Limb (tissue), 2 donors: ENCODE results near the gene PCDHGC4.

Experiments used
- DNase-seq, 2 donors: peaks; one replicate each; pipeline ENCODE4 v3.0.0-alpha.2; 2016; ENCODE audit errors: extremely low spot score in 2 of 2

PCDHGC4 gene

DNA sequence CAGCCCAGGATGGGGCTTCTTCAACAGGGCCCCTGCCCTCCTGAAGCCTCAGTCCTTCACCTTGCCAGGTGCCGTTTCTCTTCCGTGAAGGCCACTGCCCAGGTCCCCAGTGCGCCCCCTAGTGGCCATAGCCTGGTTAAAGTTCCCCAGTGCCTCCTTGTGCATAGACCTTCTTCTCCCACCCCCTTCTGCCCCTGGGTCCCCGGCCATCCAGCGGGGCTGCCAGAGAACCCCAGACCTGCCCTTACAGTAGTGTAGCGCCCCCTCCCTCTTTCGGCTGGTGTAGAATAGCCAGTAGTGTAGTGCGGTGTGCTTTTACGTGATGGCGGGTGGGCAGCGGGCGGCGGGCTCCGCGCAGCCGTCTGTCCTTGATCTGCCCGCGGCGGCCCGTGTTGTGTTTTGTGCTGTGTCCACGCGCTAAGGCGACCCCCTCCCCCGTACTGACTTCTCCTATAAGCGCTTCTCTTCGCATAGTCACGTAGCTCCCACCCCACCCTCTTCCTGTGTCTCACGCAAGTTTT is 27.6 kb downstream of the PCDHGC4 start:
- peak in 1 of 2 donors; percentile 87 for DNase-seq

DNA sequence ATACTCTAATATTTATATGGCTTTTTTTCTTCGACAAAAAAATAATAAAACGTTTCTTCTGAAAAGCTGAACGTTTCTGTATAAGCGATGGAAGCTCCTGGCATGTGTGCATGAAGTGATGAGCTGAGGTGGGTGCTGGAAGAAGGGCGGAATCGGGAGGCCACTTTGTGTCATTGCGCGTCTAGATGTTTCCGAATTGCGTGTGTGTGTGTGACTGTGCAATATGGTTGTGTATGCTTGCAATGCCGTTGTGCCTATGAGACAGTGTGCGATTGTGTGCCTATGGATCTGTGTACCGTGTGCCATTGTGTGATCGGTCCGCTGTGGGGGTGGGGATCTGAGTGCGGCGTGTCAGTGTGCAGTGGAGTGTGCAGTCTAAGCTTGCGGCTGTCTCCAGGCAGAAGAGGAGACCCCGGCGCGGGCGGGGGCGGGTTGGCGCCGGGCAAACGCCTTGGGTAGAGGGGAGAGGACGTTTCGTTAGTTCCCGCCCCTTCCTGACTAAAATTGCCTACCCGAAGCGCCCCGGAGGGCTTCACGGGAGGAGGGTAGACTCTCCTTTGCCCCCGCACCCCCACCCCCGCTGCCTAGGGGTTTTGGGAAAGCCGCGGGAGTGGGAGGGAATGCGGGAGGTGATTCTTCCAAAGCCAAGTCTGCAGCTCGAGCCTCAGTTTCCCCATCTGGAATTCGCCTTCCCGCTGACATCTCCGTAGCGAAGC is 28.2 kb downstream of the PCDHGC4 start:
- peak in 1 of 2 donors; percentile 87 for DNase-seq

DNA sequence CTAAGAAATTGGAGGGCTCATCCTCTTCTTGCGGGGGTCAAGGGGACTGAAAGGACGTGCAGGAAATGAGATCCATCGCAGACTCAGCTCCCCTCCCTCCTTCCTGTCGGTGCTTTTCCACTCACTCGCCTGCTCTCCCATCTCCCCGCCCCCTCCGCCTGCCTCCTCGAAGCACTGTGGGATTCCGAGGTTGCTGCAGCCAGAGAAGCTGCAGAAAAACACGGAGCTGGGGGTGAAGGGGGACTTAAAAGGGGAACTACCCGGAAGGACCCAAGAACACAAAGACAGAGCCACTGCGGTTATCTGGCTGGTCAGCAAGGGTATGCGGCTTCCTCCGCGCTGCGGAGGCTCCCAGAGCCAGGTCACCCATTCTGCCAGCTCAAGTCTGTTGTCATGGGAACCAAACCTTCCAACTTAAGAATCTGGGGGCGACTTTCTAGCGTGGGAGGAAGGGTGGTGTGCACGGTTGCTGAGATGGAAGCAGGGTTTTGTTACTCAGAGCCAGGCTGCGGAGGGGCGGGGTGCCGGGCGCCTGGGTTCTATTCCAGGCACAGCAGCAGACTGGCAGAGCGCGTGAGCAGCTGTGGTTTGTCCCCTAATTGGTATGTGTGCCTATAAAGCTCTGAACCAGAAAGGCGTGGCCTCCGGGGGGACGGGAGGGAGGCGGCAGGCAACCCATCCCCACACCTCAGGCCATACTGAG is 28.9 kb downstream of the PCDHGC4 start:
- DNase-seq, result peak; percentile 80 to 90

DNA sequence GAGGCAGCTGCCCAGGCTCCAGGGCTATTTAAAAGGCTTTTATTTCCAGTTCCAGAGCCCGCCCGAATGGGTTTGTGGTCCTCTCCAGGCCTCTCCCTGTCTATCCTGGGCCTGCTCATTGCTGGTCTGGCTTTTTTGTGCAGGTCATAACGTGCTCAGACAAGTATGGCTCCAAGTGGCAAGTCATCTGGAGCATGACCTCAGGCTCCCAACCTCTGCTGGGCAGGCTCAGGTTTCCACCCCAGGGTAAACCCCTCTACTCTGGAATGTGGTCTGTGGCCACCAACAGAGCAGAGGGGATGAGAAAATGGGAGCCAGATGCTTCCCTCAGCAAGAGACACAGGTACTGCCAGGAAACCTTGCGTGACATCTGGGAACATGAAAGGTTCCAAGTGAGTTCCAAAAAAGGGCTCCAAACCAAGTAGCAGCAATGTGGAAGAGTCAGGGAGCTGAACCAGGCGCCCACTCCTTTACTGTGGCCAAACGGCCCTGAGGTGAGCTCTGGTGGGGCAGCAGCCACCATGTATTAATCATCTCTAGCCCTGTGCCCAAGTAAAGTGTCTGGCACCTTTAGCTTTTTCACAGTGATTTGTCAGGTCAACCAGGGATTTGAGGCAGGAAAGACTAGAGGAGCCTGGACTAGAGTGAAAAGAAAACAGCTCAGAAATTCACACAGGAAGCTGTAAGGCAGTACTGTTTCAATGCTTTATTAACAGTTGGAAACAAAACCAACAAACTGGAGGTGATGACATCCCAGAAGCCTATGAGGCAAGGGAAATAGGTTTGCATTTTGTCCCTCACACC is 29.7 kb downstream of the PCDHGC4 start:
- DNase-seq, result no peak

DNA sequence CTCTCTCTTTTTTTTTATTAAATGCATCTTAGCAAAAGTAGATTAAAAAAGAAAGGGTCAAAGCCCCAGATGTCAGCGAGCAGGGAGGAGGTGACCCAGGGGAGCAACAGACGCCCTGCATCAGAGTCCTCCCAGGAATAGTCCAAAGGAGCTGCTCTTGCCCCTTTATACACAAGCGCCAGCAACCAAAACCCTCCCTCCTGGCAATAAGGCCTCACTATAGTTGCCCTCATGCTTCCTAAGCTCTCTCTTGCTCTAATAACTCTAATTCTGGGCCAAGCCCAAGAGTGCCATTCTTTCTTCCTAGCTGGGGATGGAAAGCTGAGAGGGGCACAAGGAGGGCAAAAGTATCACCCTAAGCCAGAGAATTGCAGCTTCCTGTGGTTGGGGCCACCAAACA is 30.3 kb downstream of the PCDHGC4 start:
- DNase-seq, result no peak

DNA sequence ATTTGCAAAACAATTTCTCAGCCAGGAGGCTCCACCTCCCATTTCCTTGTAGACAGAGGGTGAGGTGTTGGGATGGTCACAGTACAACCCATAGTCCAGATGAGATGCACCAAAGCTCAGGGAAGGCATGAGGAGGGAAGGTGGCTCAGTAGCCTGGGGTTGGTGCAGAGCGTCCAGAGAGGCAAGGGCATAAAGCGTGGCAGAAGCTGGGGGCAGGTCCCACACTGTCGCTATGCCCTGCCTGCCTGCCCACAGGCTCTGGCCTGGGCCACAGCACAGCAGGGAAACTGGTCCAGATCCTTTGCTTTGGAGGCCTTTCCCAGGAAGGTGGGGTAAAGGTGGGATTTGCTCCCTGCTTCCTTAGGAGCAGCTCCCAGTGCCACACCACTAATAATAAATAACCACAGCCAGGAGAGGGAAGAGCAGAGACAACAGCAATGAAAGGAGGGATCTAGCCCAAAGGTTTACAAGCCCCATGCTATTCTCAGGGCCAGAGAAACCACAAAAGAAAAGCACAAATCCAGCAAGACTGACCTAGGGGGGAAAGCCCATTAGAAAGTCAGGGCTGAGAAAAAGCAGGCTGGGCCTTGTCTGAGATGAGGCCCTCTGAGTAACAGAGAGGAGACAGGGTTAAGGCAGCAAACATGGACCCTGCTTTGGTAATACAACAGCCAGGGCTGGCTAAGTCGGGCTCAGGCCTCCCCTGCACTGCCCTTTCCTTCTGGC is 31.3 kb downstream of the PCDHGC4 start:
- no peak for DNase-seq

DNA sequence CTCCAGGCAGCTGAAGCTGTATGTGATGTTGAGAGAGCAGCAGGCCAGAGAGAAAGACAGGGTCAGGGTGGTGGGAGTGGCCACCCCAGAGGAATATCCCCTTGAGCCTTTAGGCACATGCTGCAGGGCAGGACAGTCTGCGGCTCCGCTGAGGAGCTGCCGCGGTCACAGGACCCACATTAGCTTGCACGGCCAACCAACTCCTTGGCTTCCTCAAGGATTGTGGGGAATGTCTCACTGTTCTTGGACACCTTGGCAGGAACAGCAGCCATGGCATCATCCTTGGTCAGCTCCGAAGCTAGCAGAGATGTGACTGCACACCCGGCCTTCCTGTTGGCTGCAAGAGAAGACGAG is 31.8 kb downstream of the PCDHGC4 start:
- DNase-seq, result no peak

DNA sequence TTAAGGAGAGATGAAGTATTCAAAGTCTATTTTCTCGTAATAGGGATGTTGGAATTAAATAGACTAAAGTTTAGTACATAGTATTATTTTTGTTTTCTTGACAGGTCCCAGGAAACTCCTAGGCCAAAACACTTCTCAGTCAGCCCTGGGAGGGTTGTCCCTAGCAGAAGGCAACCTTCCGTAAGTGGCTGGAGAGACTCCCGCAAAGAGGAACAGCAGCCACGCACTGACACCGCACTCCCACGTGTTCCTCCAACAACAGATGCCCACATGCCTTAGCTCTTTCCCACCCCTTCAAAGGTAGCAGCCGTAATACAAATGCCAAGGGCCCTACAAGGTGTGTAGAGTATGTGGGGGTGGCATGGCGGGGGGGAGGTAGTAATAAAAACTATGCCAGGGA is 32.5 kb downstream of the PCDHGC4 start:
- no peak for DNase-seq

DNA sequence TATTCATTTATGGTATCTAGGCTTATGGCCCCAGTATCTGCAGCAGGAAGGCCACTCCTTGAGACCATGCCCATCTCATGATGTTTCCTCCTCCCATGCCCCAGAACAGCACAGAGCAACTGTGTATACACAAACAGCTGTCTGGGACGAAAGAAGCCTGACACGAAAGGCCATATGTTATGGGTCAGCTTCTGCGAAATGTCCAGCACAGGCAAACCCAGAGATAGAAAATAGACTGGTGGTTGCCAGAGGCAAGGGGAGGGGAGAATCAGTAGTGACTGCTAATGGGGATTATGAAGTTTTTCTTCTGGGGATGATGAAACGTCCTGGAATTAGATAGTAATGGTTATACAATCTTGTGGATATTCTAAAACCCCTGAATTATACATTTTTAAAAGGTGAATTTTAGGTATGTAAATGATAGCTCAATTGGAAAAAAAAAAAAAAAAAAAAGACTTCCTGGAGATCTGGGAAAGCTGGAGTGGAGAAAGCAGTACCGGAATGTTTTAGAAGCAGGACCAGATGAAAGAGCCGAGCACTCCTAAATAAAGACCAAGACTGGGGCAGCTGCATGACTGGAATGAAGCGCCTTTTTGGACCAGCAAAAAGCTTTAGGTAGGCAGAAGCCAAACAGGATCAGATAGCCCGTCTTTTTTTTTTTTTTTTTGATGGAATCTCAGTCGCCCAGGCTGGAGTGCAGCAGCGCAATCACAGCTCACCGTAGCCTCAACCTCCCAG is 33.2 kb downstream of the PCDHGC4 start:
- no peak for DNase-seq

DNA sequence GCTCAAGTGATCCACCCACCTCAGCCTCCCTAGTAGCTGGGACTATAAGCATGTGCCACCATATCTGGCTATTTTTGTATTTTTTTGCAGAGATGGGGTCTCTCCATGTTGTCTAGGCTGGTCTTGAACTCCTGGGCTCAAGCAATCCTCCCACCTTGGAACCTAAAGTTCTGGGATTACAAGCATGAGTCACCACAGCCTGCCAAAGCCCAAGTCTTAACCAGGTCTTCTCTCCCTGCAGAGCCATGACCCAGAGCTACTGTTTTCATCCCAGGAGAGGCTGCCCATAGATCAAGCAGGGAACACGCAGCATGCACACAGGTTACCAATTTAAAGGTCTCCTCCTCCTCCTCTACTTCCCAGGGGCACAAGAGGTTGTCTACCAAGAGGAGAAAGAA is 33.8 kb downstream of the PCDHGC4 start:
- DNase-seq, result no peak

DNA sequence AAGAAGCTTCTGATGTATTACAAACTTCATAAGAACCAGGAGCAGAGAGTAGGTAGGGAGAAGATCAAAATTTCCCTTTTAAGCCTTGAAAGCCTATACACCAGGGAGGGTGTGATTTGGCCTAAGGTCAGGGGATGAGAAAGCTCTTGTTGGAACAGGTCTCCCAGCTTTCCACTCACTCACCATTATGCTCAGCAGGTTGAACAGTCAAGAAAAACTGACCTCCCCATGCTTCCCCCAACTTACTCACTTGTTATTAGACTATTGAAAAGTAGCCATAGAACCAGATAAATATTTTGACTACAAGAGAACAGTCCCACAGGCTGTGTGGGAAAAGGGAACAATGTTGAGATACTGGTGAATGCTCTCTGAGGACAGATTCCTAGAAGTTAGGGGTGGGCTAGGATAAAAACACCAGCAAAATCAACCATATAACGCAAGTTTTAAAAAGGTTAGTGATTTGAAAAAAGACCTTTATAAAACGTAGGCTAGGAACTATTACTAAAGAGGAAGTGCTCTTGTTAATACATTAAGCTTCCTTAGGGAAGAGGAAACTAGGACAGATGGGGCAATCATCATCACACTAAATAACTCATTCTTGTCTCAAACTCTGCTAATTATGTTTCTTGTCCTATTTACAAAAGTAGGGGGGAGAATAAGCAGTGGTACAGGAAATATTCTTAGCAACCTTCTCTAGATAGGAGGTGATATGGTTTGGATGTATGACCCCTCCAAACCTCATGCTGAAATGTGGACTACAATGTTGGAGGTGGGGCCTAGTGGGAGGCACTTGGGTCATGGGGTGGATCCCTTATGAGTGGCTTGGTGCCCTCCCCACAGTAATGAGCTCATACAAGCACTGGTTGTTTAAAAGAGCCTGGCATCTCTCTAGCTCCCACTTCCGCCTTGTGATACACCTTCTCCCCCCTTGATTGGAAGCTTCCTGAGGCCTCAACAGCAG is 35.1 kb downstream of the PCDHGC4 start:
- DNase-seq, result no peak

DNA sequence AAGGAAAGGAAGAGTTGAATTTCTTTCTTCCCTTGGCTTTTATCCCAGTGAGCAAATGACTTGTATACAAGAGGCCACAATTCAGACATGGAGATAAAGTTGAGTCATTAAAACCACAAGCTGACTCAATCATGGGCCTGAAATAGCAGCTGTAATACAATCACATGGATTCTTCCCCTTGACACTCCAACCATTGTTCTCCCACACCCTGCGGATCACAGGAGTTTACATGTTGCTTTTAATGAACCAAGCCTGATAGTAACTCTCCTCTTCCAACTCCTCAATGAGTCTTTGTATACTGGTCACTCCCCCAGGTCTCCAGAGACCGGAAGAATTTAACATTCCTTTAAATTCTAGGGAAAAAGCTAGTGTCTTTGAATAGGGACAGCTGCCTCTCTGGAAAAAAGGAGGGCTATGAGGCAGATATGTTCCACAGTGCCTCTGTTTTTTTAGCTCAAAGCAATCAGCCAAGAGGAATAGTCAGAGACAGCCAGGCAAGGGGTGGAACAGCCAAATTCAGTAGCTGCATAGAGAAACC is 36.5 kb downstream of the PCDHGC4 start:
- DNase-seq, result peak in 1 of 2 donors; percentile 80

DNA sequence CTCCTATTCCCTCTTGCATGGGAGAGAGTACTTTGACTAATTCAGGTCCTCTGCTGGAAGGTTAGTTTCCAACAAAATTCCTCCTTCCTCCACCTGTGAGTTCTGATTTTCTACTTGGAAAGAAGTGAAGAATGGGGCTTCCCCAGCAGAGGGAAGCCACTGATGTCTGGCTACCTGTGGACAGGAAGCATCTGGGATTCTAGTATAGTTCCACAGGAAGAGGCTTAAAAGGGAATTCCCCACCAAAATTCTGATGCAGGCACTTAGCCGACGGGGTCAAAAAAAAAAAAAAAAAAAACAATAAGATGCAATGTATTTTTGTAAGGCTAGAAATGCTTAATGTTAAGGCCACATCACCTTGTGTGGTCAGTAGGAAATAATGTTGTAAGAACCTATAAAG is 37.5 kb downstream of the PCDHGC4 start:
- DNase-seq, result no peak

DNA sequence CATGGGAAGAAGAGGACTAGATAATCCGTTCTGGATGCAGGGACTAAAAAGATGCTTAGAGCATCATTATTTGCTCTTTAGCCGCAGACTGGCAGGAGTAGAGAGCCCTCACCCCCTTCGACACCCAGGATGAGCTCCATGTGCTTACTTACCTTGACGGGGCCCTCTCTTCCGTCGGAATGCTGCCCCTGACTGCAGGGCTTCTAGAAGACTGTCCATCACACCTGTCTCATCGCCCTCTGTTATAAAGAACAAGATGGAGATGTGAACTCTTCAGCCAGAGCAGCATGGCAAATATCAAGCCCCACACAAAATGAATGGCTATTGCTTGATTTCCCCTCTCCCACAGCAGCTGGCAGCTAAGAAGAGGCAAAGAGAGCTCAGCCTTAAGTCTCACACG is 39.2 kb downstream of the PCDHGC4 start:
- DNase-seq, result no peak

DNA sequence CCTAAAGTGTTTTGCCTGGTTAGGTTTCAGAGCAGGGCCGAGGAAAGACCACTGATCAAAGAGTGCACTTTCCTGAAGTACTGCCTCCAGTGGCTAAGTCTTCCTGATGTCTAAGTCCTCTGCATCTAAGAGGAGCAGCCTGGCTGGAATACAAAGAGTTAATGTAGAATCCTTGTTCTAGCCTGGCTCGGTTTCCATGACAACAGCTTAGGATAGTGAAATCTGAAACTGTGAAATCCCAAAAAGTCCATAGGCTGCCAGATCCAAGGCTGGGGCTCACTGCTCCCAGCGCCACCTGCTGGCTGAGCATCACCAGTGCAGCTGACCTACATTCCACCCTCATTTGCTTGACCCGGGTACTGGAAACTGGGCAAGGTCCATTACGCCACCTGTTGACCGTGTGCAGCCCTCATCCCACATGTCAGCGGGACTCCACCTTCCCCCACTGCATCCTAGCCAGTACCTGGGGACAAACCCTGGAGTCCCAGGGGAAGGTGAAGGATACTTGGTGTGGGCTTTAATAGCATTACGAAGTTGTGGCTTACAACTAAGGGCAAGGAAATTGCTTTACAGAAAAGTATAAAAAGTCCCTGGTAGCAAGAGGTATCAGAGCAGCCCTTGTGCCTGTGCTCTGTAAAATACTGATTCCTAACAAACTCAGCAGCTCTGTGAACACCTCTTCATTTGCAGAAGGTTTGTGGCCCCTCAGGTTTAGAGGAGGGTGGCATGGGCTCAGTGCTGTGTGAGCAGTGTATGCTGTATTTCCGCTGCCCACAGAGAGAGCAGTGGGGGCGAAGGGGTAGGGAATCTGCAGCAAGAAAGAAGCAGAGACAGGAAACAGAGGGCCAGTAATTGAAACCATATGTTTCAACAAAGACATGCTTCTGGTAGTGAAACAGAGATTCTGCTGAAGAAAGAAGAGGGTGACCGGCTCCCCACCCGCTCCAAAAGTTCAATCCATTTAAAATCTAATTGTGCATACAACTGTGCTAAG is 40.1 kb downstream of the PCDHGC4 start:
- peak; percentile 91 to 99 for DNase-seq

DNA sequence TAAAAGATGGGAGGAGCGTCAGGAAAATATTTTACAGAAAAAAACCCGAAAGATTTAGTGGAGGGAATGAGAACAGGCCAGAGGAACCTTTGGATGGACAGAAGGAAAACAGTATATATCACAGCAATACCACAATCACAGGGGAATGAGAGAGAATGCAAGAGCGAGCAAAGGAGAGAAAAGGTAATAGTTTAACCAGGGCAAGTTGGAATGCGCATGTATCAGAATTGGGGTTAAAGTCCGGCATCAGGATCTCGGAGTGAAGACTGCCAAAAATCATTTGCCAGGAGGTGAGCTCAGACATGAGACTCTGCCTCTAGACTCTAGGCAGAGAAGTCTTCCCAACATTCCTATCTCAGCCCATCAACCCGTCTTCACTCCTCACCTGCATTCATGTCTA is 40.8 kb downstream of the PCDHGC4 start:
- no peak for DNase-seq

DNA sequence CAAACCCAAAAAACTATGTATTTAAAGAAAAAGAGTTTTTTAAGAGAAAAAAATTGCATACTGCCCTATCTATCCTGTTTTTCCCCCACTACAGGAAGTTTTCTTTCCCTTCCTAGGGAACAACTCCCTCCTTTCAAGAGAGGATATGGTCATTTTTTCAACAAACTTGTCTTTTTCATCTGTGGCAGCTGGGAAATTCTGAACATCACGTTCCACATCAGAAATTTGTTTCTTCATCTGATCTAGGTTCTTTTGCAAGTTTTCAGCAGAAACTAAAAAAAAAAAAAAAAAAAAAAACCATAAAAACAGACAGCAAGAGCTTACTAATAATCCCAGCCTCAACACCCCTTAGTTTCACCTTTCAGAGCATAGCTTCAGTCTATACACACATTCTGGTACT is 42.6 kb downstream of the PCDHGC4 start:
- DNase-seq, result no peak

DNA sequence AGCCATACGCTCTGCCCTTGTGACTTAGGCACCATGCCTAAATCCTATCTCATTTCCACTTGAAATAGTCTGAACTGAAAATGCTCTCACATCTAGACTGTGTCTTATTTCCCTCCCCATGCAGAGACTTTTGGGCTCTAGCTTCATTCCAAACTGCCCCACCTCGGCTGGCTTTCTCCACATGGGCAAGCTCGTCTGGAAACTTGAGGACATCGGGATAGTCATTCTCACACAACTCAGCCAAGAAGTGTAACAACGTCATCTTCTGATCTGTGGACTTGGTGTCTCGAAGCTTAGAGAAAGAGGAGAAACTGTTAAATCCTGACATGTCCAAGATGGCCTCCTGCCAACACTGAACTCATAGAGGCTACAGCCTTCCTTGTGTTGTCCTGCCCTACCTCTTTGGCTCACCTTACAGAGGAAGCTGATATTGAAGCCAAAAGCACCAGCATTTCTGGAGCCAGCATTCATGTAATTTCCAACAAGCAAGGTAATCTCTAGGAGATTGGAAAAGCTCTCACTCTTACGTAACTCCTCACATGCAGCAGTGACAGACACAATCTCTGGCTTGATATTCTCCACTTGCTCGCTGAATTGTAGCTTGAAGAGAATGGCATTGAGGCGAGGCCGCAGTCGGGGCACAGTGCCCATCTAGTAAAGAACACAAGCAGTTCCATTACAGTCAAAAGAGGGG is 43.6 kb downstream of the PCDHGC4 start:
- peak; percentile 54 to 74 for DNase-seq
